Measurements from ENCODE around the gene GRAMD1B.

The GRAMD1B gene

GRCh38 chr11:123607781-123608180 lies 177.7 kb downstream of the GRAMD1B start:
- Histone ChIP-seq H3K27ac (ENCODE audit: low read depth, low read length) (no peak overlapping the region), H3K4me1 (ENCODE audit: control insufficient read depth in 5 of 5, insufficient read depth in 5 of 5, low read length in 5 of 5) (peaks cover 0 to 3% (median 0%) of the 10 kb centered on the region in 5 donors), H3K36me3 (ENCODE audit: control insufficient read depth in 5 of 5, insufficient read depth in 5 of 5, low read length in 5 of 5) (peaks cover 0 to 71% (median 2%) of the 10 kb centered on the region in 5 donors), H3K4me3 (ENCODE audit: low read depth in 1 of 5, low read length in 5 of 5) (no peak overlapping the region), H3K9me3 (ENCODE audit: control insufficient read depth in 5 of 5, low read length in 5 of 5) (no peaks in the 10 kb centered on the region), H3K9ac (ENCODE audit: low read length in 5 of 5) (no peak overlapping the region), H3K27me3 (ENCODE audit: control insufficient read depth in 5 of 5, insufficient read depth in 4 of 5, low read length in 5 of 5) (no peaks in the 10 kb centered on the region)

- H3K9ac ChIP-seq (ENCODE audit: low read length in 5 of 5) = no peak overlapping the region
- no peak overlapping the region for H3K27ac ChIP-seq (ENCODE audit: low read depth, low read length)
- H3K9me3 ChIP-seq (ENCODE audit: control insufficient read depth in 5 of 5, low read length in 5 of 5) = no peaks in the 10 kb centered on the region
- no peaks in the 10 kb centered on the region for H3K4me1 ChIP-seq (ENCODE audit: control insufficient read depth in 5 of 5, insufficient read depth in 5 of 5, low read length in 5 of 5)
- H3K36me3 ChIP-seq (ENCODE audit: control insufficient read depth in 5 of 5, insufficient read depth in 5 of 5, low read length in 5 of 5) = peaks cover 0 to 71% (median 2%) of the 10 kb centered on the region in 5 donors
- H3K27me3 ChIP-seq (ENCODE audit: control insufficient read depth in 5 of 5, insufficient read depth in 4 of 5, low read length in 5 of 5) = no peaks in the 10 kb centered on the region
- no peak overlapping the region for H3K4me3 ChIP-seq (ENCODE audit: low read depth in 1 of 5, low read length in 5 of 5)
Measured at GRCh38 chr11:123608371-123608770, 178.3 kb downstream of the GRAMD1B start.

GRCh38 chr11:123608945-123609344 lies 178.9 kb downstream of the GRAMD1B start:
- Histone ChIP-seq H3K4me3 (ENCODE audit: low read depth in 1 of 5, low read length in 5 of 5) (no peak overlapping the region), H3K27me3 (ENCODE audit: control insufficient read depth in 5 of 5, insufficient read depth in 4 of 5, low read length in 5 of 5) (no peaks in the 10 kb centered on the region), H3K27ac (ENCODE audit: low read depth, low read length) (no peak overlapping the region), H3K36me3 (ENCODE audit: control insufficient read depth in 5 of 5, insufficient read depth in 5 of 5, low read length in 5 of 5) (peaks cover 0 to 74% (median 0%) of the 10 kb centered on the region in 5 donors), H3K4me1 (ENCODE audit: control insufficient read depth in 5 of 5, insufficient read depth in 5 of 5, low read length in 5 of 5) (no peaks in the 10 kb centered on the region), H3K9ac (ENCODE audit: low read length in 5 of 5) (no peak overlapping the region), H3K9me3 (ENCODE audit: control insufficient read depth in 5 of 5, low read length in 5 of 5) (no peaks in the 10 kb centered on the region)

- no peaks in the 10 kb centered on the region for H3K9me3 ChIP-seq (ENCODE audit: control insufficient read depth in 5 of 5, low read length in 5 of 5)
- H3K9ac ChIP-seq (ENCODE audit: low read length in 5 of 5) = no peak overlapping the region
- peaks cover 0 to 64% (median 4%) of the 10 kb centered on the region in 5 donors for H3K36me3 ChIP-seq (ENCODE audit: control insufficient read depth in 5 of 5, insufficient read depth in 5 of 5, low read length in 5 of 5)
- H3K4me3 ChIP-seq (ENCODE audit: low read depth in 1 of 5, low read length in 5 of 5) = no peak overlapping the region
- H3K27me3 ChIP-seq (ENCODE audit: control insufficient read depth in 5 of 5, insufficient read depth in 4 of 5, low read length in 5 of 5) = no peaks in the 10 kb centered on the region
- H3K4me1 ChIP-seq (ENCODE audit: control insufficient read depth in 5 of 5, insufficient read depth in 5 of 5, low read length in 5 of 5) = peaks cover 0 to 4% (median 0%) of the 10 kb centered on the region in 5 donors
- H3K27ac ChIP-seq (ENCODE audit: low read depth, low read length) = no peak overlapping the region
Measured at GRCh38 chr11:123611698-123612097, 181.6 kb downstream of the GRAMD1B start.

- H3K9ac ChIP-seq (ENCODE audit: low read length in 5 of 5) = no peak overlapping the region
- no peaks in the 10 kb centered on the region for H3K27me3 ChIP-seq (ENCODE audit: control insufficient read depth in 5 of 5, insufficient read depth in 4 of 5, low read length in 5 of 5)
- no peak overlapping the region for H3K4me3 ChIP-seq (ENCODE audit: low read depth in 1 of 5, low read length in 5 of 5)
- peaks cover 0 to 42% (median 4%) of the 10 kb centered on the region in 5 donors for H3K36me3 ChIP-seq (ENCODE audit: control insufficient read depth in 5 of 5, insufficient read depth in 5 of 5, low read length in 5 of 5)
- H3K27ac ChIP-seq (ENCODE audit: low read depth, low read length) = no peak overlapping the region
- H3K4me1 ChIP-seq (ENCODE audit: control insufficient read depth in 5 of 5, insufficient read depth in 5 of 5, low read length in 5 of 5) = peaks cover 0 to 5% (median 0%) of the 10 kb centered on the region in 5 donors
- H3K9me3 ChIP-seq (ENCODE audit: control insufficient read depth in 5 of 5, low read length in 5 of 5) = no peaks in the 10 kb centered on the region
Measured at GRCh38 chr11:123616505-123617198, 186.6 kb downstream of the GRAMD1B start.

- no peak overlapping the region for H3K27ac ChIP-seq (ENCODE audit: low read depth, low read length)
- no peak overlapping the region for H3K4me3 ChIP-seq (ENCODE audit: low read depth in 1 of 5, low read length in 5 of 5)
- no peaks in the 10 kb centered on the region for H3K27me3 ChIP-seq (ENCODE audit: control insufficient read depth in 5 of 5, insufficient read depth in 4 of 5, low read length in 5 of 5)
- H3K9me3 ChIP-seq (ENCODE audit: control insufficient read depth in 5 of 5, low read length in 5 of 5) = no peaks in the 10 kb centered on the region
- peaks cover 0 to 17% (median 0%) of the 10 kb centered on the region in 5 donors for H3K36me3 ChIP-seq (ENCODE audit: control insufficient read depth in 5 of 5, insufficient read depth in 5 of 5, low read length in 5 of 5)
- no peak overlapping the region for H3K9ac ChIP-seq (ENCODE audit: low read length in 5 of 5)
- no peaks in the 10 kb centered on the region for H3K4me1 ChIP-seq (ENCODE audit: control insufficient read depth in 5 of 5, insufficient read depth in 5 of 5, low read length in 5 of 5)
Measured at GRCh38 chr11:123622576-123622975, 192.5 kb downstream of the GRAMD1B start.

- H3K27me3 ChIP-seq (ENCODE audit: control insufficient read depth in 5 of 5, insufficient read depth in 4 of 5, low read length in 5 of 5) = no peaks in the 10 kb centered on the region
- H3K27ac ChIP-seq (ENCODE audit: low read depth, low read length) = no peak overlapping the region
- H3K4me1 ChIP-seq (ENCODE audit: control insufficient read depth in 5 of 5, insufficient read depth in 5 of 5, low read length in 5 of 5) = no peaks in the 10 kb centered on the region
- no peak overlapping the region for H3K4me3 ChIP-seq (ENCODE audit: low read depth in 1 of 5, low read length in 5 of 5)
- no peak overlapping the region for H3K9ac ChIP-seq (ENCODE audit: low read length in 5 of 5)
- H3K36me3 ChIP-seq (ENCODE audit: control insufficient read depth in 5 of 5, insufficient read depth in 5 of 5, low read length in 5 of 5) = peaks cover 0 to 8% (median 0%) of the 10 kb centered on the region in 5 donors
- H3K9me3 ChIP-seq (ENCODE audit: control insufficient read depth in 5 of 5, low read length in 5 of 5) = no peaks in the 10 kb centered on the region
Measured at GRCh38 chr11:123624974-123625373, 194.9 kb downstream of the GRAMD1B start.

GRCh38 chr11:123628936-123629683 lies 199.0 kb downstream of the GRAMD1B start:
- no peaks in the 10 kb centered on the region for H3K9me3 ChIP-seq (ENCODE audit: control insufficient read depth in 5 of 5, low read length in 5 of 5)
- H3K4me1 ChIP-seq (ENCODE audit: control insufficient read depth in 5 of 5, insufficient read depth in 5 of 5, low read length in 5 of 5) = no peaks in the 10 kb centered on the region
- H3K9ac ChIP-seq (ENCODE audit: low read length in 5 of 5) = no peak overlapping the region
- no peaks in the 10 kb centered on the region for H3K27me3 ChIP-seq (ENCODE audit: control insufficient read depth in 5 of 5, insufficient read depth in 4 of 5, low read length in 5 of 5)
- H3K27ac ChIP-seq (ENCODE audit: low read depth, low read length) = no peak overlapping the region
- H3K36me3 ChIP-seq (ENCODE audit: control insufficient read depth in 5 of 5, insufficient read depth in 5 of 5, low read length in 5 of 5) = no peaks in the 10 kb centered on the region
- no peak overlapping the region for H3K4me3 ChIP-seq (ENCODE audit: low read depth in 1 of 5, low read length in 5 of 5)

- H3K4me1 ChIP-seq (ENCODE audit: control insufficient read depth in 5 of 5, insufficient read depth in 5 of 5, low read length in 5 of 5) = no peaks in the 10 kb centered on the region
- no peaks in the 10 kb centered on the region for H3K27me3 ChIP-seq (ENCODE audit: control insufficient read depth in 5 of 5, insufficient read depth in 4 of 5, low read length in 5 of 5)
- no peaks in the 10 kb centered on the region for H3K9me3 ChIP-seq (ENCODE audit: control insufficient read depth in 5 of 5, low read length in 5 of 5)
- H3K36me3 ChIP-seq (ENCODE audit: control insufficient read depth in 5 of 5, insufficient read depth in 5 of 5, low read length in 5 of 5) = no peaks in the 10 kb centered on the region
- H3K4me3 ChIP-seq (ENCODE audit: low read depth in 1 of 5, low read length in 5 of 5) = no peak overlapping the region
- no peak overlapping the region for H3K9ac ChIP-seq (ENCODE audit: low read length in 5 of 5)
- no peak overlapping the region for H3K27ac ChIP-seq (ENCODE audit: low read depth, low read length)
Measured at GRCh38 chr11:123630126-123630608, 200.1 kb downstream of the GRAMD1B start.

- H3K4me1 ChIP-seq (ENCODE audit: control insufficient read depth in 5 of 5, insufficient read depth in 5 of 5, low read length in 5 of 5) = peaks cover 0 to 3% (median 0%) of the 10 kb centered on the region in 5 donors
- no peak overlapping the region for H3K4me3 ChIP-seq (ENCODE audit: low read depth in 1 of 5, low read length in 5 of 5)
- no peak overlapping the region for H3K9ac ChIP-seq (ENCODE audit: low read length in 5 of 5)
Measured at GRCh38 chr11:123640029-123640428, 210.0 kb downstream of the GRAMD1B start.

More at GRCh38 chr11:123640029-123640428, 210.0 kb downstream of the GRAMD1B start:
- Histone ChIP-seq H3K27me3 (ENCODE audit: control insufficient read depth in 5 of 5, insufficient read depth in 4 of 5, low read length in 5 of 5) (peaks cover 0 to 12% (median 0%) of the 10 kb centered on the region in 5 donors), H3K27ac (ENCODE audit: low read depth, low read length) (no peak overlapping the region), H3K9me3 (ENCODE audit: control insufficient read depth in 5 of 5, low read length in 5 of 5) (no peaks in the 10 kb centered on the region), H3K36me3 (ENCODE audit: control insufficient read depth in 5 of 5, insufficient read depth in 5 of 5, low read length in 5 of 5) (no peaks in the 10 kb centered on the region)

Data from subcutaneous abdominal adipose tissue (tissue), 5 donors.